GM18868 (cell line): Measurements from ENCODE around the gene MARCHF9.

ENCODE experiments used
- ATAC-seq: cut with Tn5 transposase; IDR thresholded peaks from one replicate; pipeline ENCODE4 v1.9.1; 2021; ENCODE audit warnings: mild to moderate bottlenecking, moderate library complexity; ENCODE audit not compliant: unreplicated experiment

Gene MARCHF9

DNA sequence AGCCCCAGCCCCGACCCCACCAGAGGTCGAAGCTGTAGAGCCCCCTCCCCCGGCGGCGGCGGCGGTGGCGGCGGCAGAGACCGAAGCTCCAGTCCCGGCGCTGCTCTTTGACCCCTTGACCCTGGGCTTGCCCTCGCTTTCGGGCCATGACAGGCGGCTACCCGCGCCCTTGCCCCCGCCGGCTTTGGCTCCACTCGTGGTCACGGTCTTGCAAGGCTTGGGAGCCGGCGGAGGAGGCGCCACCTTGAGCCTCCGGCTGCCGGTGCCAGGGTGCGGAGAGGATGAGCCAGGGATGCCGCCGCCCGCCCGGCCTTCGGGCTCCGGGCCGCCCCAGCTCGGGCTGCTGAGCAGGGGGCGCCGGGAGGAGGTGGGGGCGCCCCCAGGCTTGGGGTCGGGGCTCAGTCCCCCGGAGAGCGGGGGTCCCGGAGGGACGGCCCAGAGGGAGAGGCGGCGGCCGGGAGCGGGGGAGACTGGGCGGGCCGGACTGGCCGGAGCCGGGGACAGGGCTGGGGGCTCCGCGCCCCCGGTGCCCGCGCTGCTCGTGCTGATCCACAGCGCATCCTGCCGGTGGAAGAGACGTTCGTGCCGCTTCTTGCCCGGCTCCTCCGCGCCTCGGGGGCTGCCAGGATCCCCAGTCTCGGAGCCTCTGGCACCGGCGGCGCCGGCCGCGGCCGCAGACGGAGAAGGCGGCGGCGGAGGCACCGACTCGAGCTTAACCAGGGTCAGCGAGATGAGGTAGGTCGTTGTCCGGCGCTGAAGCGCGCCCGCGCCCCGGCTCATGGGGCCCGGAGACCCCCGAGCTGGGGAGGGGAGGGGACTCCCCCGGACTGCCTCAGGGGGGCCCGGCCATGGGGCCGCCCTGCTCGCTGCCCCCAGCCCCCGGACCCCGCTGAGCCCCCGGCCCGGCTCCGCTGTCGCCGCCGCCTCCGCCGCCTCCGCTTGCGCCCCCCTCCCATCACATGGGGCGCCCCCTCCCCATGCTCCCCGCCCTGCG is 17.1 kb upstream of the MARCHF9 start:
- no peak for ATAC-seq

DNA sequence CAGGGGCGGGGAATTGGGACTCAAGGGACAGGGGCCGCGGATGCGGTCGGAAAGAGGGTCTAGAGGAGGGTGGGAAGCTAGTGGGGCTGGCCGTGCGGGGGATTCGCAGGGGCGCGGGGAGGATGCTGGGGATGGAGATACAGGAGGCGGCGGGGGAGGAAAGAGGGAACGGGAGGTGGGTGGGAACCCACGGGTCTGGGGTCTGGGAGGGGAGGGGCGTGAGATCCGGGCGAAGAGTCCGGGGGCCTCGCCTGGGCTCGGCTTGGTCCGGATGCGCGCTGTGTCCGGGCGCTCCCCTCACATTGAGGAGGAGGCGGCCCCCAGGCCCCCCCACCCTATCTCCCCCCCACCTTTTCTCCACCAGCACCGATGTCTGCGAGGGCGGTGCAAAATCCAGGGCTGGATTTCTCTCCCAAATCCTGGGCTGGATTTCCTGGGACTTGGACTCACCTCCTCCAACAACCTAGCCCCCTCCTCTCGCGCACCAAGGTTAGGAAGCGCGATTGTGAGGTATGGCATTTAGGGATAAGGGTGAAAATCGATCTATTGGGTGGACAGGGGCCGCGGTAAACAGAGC is 16.2 kb upstream of the MARCHF9 start, which contains the start of gene AGAP2:
Gene AGAP2, minus strand, starts transcription at position 82 of the 577 bp plus-strand sequence. CDS start 496 bp downstream, outside the sequence.
- ATAC-seq, result no peak

DNA sequence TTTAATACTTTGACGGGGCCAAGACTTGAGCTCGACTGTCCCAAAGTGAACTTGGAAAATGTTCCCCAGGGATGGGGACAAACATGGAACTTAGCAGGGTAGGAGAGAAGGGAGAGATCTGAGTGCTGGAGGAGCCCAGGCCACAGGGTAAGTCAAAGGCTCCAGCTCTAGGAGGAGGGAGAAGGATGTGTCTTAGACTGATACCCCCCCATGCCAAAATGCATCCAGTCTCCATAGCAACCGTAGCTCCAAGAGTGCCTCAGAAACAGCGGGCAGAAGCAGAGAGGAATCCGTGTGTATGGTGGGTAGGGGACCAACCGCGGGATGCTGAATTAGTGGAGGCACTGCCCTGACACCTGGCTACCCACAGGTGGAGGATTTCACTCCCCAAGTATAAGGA is 15.5 kb upstream of the MARCHF9 start:
- no peak for ATAC-seq

DNA sequence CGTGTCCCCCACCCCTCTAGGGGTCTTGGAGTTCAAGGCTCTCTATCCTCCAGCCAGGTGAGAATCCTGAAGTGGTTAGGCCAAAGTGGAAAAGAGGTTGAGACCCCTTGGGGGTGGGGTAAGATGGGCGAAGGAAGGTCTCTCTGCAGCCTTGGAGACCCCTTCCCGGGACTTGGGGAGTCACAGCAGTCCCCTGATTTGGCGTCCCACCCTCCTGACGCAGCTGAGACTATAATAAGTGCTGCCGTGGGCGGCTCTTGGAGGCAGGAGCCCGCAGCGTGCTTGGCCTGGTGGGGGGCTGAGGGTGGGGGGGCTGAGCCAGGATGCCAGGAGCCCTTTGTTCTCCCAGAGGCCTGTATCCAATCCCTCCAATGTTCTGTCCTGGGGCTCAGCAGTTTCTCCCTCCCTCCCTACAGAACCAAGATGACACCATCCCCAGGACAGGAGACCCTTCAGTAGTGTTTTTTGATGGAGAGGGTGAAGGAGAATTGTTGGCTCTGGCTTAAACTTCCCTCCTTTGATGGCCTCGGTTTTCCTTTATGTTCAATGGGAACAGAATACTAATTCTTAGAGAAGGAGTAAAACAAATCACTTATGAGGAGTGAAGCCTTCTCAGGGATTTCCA is 14.9 kb upstream of the MARCHF9 start:
- ATAC-seq, result no peak

DNA sequence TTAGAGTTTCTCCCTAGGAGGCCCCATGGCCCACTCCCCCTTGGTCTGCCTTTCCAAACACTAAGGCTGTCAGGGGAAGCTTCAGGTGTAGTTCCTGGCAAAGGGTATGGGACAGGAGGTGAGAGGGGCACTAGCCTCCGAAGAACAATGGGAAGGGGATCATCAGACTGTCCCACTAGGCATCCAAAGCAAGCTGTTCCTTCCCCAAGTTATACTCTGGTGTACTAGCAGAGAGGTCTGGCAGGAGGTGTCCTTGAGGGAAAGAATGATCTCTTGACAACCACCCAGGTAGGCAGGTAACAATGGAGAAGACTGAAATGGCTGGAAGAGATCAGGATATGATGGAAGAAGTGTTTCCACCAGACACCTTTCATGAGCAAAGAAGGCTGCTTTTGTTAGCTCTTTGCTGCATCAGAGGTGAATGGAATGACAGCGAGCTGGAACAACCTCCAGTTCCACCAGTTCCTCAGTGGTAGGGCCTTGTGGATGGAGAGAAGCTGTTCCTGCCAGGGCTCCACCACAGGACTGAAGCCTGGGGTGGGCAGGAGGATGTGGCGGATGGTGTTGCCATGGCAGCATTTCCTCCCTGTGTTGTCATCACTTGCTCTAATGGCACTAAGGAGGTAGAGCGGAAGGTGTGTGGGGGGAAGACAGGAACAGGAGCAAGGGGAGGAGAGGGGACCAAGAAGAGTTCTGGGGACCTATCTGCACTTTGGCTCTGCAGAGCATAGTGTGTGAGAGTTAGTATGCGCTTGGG is 14.1 kb upstream of the MARCHF9 start:
- ATAC-seq, result peak; percentile 47

DNA sequence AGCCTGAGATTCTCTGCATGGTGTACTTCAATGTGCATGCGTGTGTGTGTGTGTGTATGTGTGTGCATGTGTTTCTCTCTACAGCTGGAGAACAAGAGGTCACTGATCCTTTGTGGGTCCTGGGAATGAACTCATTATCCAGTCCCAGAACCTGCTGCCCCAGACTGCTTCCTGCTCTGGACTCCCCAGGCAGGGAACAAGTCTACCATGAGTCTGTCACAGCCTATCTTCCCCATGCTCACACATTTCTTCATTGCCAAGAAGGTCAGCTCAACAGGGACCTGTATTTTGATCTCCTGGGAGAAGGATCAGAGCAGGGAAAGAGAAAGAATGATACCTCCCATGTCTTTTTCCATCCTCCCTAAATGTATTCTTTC is 13.5 kb upstream of the MARCHF9 start:
- no peak for ATAC-seq

DNA sequence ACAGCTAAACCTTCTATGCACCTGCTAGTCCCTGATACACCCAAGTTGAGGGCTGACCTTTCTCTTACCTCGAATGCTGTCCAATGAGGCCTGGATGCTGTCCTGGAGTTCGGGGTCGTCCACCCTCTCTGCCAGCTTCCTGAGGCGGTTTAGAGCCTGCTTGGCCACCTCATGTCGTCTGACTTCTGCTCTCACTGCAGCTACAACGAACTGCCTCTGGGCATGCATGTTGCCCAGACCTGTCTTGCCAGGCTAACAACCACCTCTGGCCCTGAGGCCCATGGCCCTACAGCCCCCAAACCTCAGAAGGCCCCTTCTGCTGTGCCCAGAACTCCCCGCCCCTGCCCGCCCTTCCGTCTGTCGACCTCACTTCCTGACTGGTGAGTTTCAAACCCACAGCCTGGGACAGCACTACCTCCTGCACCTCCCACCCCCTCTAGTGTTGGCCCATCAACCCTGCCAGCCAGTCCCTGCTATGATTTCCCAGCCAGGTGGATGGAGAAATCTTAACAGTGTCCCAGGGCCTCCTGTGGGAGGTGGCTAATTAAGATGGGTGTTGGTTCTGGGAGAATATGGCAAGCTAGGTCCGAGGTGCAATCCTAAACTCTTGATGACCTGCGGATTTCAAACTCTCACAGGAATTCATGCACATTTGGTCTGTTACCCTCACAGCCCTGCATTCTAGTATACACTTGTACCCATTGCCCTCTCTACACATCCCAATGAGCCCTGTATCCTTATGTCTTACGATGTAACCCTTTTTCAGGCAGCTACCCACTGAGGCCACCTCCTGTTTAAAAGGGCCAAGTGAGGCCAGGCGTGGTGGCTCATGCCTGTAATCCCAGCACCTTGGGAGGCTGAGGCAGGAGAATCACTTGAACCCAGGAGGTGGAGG is 12.8 kb upstream of the MARCHF9 start:
- ATAC-seq, result peak; percentile 68

DNA sequence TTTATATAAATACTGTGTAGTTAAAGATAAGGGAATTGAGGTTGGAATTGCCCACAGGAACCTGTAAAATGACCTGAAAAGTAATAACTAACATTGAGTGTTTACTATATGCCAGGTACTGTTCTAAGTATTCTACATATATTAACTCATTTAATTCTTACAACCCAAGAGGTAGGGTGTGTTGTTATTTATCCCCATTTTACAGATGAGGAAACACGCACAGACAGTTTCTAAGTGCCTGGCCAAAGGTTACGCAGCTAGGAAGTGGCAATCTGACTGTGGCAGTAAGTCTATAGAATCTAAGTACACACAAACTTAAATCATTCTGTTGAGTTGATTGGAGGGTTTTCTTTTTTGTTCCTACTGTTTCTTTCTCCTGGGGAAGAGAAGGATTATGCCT is 11.1 kb upstream of the MARCHF9 start:
- ATAC-seq, result no peak

DNA sequence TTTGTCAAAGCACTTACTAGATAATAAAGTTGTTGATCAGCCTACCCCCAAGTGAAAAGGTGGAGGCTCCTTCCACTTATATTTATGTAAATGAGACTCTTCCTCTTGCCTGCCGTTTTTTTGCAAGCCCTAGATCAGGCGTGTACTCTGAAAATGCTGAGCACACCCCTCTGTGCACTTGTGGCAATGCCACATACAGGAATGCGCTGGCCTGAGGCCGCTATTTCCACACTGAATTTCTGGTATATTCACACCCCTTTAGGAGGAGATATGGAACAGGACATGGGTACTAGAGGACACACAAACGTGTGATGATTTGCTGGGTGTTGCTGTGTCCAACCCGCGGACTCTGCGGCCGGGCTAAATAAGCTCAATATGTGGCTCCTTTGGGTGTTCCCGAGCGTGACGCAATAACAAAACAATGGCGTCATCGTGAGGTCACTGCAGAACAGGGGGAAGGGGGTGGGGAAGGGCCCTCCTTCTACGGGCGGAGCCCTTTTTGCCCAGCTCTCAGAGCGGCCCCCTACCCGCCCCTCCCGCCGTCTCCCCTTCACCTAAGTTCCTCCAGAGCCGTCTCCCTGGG is 10.6 kb upstream of the MARCHF9 start:
- peak; percentile 42 for ATAC-seq

DNA sequence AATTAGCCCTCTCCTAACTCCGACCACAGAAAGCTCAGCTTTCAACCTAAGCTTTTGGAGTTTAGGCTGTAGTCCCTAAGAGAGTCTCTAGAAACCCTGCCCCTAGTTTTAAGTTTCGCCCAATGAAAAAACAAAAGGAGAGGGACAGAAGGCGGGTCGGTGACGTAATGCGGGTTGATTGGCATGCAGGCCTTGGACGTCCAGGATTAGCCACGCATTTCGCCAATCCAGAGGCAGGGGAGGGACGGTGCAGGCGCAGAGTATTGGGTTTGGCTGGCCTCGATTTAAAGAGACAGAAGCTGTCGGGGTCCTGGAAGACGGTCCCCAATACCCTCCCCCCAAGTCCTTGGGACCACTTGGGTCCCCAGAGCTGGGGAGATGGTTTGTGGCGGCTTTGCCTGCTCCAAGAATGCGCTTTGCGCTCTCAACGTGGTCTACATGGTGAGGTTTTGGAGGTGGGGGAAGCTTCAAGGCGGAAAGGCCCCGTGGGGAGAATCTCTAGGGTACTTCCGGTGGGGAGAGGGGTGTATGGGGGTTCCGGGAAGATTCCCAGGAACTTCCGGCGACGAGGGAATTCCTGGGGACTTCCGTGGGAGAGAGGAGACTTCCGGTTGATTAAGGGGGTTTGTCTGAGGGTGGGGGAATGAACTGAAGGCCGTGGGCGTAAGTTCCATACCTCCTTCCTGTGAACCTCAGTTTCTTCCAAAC is 10.0 kb upstream of the MARCHF9 start, which contains the start of gene TSPAN31:
Gene TSPAN31, plus strand, starts transcription at position 263 of the 708 bp plus-strand sequence. Its CDS starts 116 bp downstream, at position 379.
- peak; percentile 80 for ATAC-seq

DNA sequence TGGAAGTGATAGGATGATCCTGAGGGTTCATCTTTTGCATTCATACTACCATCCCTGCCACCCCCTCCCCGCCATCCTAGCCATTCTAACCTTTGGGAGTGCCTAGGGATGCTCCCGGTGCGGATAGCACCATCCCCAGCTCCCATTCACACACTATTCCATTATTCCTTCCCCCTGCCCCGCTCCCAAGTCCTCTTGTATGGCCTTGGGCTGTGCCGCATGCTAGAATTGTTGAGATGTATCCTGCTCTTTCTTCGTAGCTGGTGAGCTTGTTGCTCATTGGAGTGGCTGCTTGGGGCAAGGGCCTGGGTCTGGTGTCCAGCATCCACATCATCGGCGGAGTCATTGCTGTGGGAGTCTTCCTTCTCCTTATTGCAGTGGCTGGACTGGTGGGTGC is 9.4 kb upstream of the MARCHF9 start:
- no peak for ATAC-seq

DNA sequence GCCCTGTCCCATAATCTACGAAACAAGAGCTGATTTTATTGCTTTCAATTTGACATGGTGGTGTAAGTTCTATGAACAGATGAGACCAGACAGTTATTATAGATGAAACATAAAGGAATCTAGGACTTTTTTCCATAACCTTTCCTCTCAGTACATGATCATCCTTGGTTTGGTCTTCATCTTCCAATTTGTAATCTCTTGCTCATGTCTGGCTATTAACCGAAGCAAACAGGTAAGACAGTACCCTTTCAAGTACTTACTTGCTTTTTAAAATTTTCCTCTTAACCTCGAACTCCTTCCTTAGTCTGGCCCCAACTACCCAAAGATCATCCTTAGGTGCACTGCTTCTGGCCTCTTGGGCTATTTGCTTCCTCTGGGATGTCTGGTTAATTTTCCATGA is 8.9 kb upstream of the MARCHF9 start:
- ATAC-seq, result no peak

DNA sequence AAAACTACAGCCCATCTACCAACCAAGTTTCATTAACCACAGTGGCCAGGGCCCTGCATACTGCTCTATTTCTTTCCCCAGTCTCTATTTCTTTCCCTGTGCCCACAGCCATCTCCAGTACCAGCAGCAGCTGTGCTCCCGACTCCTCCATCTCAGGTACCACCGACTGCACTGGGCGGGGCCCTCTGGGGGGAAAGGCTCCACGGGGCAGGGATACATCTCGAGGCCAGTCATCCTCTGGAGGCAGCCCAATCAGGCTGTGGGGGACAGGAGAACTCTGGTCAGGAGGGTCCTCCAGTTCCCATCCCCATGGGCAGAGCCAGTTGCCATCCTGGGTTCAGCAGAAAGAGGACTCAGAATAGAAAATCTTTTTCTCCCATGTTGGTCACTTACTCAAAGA is 5.8 kb upstream of the MARCHF9 start:
- ATAC-seq, result no peak

DNA sequence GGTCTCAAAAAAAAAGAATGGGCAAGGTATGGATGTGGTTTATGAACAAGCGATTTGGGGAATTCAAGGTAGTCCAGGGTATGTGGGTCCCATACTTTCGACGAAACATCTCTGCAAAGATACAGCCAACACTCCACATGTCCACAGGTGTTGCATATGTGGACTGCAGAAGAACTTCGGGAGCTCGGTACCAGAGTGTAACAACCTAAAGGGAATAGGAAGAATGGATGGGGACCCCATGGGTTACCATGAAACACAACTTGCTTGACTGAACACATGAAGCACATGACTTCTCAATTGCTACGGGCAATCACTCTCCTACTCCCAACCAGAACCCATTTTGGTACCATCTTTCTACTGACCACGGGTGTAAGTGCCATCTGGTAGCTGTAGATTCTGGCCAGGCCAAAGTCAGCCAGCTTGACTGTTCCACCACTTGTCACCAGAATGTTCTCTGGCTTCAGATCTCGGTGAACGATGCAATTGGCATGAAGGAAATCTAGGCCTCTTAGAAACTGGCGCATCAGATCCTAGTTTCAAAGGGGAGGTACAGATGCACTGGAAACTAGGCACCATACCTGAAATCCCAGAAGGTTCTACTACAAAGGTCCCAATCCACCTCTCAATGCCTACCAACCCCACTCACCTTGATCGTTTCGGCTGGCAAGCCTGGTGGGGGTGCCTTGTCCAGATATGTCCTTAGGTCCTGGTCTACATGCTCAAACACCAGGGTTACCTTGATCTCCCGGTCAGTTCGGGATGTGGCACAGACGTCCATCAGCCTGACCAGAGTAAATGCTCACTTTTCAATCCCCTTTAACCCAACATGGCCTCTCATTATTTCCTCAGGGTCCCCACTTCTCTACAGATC is 4.1 kb upstream of the MARCHF9 start:
- no peak for ATAC-seq

DNA sequence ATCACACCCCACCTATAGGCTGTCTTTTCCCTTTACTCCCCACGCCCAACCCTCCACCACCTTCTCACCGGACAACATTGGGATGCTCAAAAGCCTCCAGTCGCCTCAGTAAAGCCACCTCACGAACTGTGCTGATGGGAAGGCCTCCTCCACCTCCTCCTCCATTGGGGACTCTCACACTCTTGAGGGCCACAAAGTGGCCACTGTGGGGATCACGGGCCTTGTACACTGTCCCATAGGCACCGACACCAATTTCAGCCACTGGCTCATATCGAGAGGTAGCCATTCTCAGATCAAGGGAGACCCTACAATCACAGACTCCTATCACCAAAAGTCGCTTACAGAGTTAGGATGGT is 3.5 kb upstream of the MARCHF9 start:
- no peak for ATAC-seq

DNA sequence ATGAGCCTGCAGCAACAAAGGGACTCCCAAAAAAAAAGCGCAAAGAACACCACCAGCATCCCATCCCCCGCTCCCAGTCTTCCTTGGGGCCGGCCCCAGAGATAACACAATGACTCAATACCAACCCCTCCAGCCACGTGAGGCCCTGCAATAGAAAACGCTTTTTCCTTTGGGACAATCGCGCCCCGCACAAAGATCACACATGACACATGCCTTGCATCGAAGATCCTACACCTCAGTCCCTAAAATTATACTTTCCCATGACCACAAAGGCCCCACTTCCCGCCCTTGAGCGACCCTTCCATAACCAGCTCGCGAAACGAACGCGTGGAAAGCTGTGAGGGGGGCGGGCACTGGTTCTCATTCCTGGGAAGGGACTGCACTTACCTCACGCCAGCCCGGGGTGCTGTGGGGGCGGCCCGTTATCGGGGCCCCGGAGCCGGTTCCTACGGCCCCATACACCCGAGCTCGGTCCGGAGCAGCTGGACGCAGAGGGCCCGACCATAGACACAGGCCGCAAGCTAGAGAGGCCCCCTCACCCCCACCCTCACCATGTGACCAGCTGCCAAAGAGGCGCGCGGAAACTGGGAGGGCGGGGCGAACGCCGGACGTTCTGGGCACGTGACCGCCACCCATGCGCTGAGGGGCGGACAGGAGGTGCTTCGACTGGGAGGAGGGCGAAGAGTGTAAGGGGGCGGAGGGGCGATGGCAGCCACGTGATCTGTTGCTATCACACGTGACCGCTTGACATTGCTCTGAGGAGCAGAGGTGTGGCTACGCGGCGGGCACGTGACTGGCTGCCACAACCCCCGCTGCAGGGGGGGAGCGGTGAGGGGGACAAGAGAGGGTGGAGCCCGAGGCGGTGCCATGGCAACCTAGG is 2.9 kb upstream of the MARCHF9 start, which contains the start of gene CDK4:
Gene CDK4, minus strand, starts transcription at position 523 of the 880 bp plus-strand sequence. CDS start 593 bp downstream, outside the sequence.
- ATAC-seq, result peak; percentile 69

DNA sequence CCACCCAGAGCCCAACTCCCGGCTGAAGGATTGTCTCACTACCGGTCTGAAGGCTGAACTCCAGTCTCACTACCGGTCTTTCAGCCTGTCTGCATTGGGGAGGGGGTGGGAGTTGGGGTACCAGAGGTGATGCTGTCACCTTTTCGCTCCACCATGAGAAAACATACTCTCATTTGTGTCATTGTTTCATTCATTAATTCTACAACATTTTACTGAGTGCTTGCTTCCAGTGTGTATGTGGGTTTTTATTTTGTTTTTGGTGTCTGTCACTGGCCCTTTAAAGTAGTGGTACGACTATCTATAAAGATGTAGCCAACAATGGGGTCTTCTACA is 2.3 kb upstream of the MARCHF9 start:
- ATAC-seq, result no peak
